VCaP (cell line): ENCODE data around the gene MOXD1.

ENCODE experiments used
- H3K27ac ChIP-seq: fragments of 450-650 bp; 2 replicates; pipeline ENCODE4 v1.5.1; 2017
- TF ChIP-seq, protein P1 (sequence below): fragments of 450-650 bp; conservative IDR thresholded peaks from 2 replicates; pipeline ENCODE4 v1.5.1; 2017; ENCODE audit warnings: mild to moderate bottlenecking, moderate library complexity

MOXD1 gene

DNA sequence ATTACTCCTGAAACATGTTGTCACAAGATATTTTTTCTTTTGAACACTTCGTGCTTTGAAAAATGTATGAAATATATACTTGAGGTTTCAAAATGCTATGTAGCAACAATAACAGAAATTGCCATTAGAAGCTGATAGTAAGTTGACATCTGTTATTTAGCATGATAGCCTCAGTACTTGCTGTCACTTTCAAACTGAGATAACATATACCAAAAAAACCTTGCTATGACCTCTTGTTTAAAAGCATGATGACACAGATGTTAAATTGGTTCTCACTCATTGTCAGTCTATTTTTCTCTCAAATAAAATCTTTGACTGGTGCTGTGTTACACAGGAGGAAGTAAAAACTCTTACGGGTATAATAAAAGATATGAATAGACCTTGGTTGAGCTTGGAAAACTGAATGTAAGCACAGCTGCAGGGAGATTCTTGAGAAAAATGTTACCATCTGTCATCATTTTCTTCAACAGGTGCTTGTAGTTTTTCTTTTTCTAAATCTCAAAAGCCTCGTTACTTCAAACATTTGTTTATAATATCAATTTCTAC is 18.6 kb downstream of the MOXD1 start:
- H3K27ac ChIP-seq: no peak overlapping the region
- TF ChIP-seq, protein P1, sequence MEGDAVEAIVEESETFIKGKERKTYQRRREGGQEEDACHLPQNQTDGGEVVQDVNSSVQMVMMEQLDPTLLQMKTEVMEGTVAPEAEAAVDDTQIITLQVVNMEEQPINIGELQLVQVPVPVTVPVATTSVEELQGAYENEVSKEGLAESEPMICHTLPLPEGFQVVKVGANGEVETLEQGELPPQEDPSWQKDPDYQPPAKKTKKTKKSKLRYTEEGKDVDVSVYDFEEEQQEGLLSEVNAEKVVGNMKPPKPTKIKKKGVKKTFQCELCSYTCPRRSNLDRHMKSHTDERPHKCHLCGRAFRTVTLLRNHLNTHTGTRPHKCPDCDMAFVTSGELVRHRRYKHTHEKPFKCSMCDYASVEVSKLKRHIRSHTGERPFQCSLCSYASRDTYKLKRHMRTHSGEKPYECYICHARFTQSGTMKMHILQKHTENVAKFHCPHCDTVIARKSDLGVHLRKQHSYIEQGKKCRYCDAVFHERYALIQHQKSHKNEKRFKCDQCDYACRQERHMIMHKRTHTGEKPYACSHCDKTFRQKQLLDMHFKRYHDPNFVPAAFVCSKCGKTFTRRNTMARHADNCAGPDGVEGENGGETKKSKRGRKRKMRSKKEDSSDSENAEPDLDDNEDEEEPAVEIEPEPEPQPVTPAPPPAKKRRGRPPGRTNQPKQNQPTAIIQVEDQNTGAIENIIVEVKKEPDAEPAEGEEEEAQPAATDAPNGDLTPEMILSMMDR: no peak

DNA sequence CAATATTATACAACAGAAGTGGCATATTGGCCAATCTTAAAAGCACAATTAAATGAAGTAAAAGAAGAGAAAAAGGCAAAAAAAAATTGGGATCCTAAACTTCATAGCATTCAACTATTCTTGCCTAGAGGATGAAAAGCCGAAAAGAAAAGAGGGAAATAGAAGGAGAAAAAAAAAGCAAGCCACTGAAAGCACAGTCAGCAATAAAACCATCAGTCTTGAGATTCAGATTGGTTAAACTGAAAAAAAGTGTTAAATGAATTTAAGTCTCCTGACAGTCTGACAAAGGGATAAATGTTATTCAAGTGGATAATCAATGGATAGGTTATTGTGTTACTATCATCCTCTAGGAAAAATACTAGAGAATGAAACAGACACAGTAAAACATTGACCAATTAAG is 19.9 kb downstream of the MOXD1 start:
- no peak overlapping the region for H3K27ac ChIP-seq
- TF ChIP-seq, protein P1: no peak

DNA sequence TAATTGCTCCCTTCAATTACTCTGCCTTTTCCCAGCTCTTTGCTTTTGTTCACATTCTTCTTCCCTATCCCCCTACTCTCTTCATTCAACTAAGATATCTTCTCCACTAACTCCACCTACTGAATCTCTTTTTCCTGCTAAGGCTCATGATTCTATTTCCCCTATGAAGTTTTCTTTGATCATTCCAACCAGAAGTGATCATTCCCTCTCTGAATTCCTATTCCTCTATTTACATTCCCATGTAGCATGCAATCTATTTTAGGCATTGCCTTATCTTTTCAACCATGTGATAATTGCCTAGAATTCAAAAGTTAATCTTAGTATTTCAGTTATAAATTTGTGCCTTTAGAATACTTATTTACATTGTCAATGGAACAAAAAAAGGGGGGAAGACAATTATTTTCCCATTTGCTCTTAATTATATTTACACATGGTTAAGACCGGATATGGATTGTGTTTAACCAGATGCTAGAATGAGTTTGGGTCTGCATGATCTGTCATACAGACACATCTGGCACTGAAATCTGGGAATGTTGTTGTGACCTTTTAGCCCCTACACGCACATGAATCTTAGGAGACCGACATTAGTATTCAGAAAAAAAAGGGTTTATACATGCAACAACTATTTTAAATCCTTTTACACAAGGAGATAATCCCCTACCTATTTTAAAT is 20.8 kb downstream of the MOXD1 start:
- TF ChIP-seq, protein P1: no peak
- no peak overlapping the region for H3K27ac ChIP-seq

DNA sequence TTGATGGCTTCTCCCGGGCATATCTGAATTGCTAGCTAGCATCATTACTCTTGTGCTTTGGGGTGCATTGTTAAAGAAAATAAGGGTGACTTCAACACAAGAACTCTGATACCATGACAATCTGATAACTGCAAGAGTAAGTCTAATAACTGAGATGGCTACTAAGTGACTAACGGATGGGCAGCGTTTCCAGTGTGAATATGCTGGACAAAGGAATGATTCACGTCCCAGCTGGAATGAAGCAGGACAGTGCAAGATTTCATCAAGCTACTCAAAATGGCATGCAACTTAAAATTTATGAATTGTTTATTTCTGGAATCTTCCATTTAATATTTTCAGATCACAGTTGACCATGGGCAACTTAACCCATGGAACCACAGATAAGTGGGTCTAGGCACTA is 31.7 kb downstream of the MOXD1 start:
- no peak overlapping the region for H3K27ac ChIP-seq
- TF ChIP-seq, protein P1: no peak

DNA sequence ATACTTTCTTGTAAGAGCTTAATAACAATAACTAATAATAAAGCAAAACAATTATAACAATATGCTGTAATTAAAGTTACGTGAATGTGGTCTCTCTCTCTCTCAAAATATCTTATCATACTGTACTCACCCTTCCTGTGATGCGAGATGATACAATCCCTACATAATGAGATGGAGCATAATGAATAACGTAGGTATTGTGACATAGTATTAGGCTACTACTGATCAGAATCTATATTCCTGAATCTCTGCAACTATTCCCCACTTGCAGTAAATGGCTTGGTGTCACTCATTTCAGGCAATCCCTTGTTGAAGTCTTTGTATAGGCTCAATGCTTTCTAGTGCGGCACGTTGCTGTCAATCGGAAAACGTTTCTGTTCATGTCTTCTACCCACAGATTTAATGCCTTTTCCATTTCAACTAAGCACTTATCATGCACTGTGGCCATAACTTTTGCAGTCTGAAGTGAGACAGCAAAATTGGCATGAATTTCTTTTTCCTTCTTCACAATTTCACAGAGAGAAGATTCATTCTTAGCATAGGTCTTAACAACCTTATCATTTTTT is 32.3 kb downstream of the MOXD1 start:
- H3K27ac ChIP-seq: no peak overlapping the region
- TF ChIP-seq, protein P1: no peak

DNA sequence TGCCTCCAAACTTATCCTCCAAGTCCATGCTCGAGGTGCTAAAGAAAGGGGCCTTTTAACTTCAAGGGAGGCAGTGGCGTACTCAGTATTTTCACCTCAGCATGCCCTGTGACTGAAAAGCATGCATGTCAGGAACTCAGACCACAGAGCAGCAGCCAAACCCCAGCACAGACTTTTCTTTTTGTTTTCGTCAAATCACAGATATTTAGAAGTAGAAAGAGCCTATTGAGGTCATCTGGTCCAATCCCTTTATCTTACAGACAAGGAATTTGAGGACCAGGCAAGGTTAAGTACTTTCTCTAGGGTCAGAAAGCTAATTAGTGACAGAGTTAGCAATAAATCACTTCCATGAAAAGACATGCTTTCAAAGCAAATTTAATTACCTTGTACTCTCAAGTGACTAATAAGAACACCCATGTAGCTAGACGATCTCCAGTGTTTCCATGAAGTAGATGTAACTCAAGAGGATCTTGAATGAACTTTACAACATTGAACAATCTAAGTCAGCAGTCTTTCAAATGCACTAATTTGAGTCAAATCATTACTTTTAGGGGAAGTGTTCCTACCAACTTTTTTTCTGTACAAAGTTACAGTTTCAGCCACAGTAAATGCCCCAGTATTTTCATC is 35.9 kb downstream of the MOXD1 start:
- H3K27ac ChIP-seq: no peak overlapping the region
- TF ChIP-seq, protein P1: no peak

DNA sequence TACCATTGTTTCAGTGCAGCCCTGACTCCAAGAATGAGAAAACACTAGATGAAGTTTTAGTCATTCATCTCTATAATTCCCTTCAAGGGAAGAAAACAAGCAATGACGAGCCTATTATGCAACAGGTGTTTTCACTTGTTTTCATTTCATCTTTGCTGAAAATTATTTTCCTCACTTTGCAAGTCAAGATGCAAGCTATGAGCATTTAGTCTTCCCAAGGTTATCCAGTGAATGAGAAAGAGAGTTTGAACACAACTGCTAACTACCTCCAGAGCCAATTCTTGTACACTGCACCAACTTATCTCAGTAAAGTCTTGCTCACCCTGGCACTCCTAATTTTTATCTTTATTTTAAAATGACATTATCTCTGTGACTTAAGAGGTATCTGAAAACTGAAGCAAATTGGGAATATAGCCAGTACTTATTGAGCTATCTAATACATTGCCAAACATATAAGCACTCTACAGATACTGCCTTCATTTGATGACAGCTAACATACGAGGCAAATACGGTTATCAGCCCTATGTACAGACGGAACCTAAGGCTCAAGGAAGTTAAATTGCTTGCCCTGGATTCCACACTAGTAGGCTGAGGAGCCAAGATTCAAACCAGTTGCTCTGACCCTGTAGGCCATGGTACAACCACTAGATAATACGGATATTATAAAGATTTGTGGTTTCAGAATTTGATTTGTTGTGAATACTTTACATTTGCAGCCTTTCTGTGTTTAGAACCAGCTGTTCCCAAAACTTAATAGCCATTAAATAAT is 36.8 kb downstream of the MOXD1 start:
- H3K27ac ChIP-seq: no peak overlapping the region
- TF ChIP-seq, protein P1: no peak
